Activated CD4-positive, alpha-beta T cell treated with anti-CD3 and anti-CD28 coated beads for 4 hours (primary cell): ENCODE data around the gene STRN3.
A peak's percentile ranks its signal among the peaks of the same experiment; 100 is the strongest.
"Not testable (repeated sequence)": the region's sequence is repeated elsewhere in the genome, so short reads cannot be mapped to it uniquely, and the experiment has no call there.

Experiments used
- DNase-seq, 2 donors: peaks; one replicate each; pipeline ENCODE4 v3.0.0-alpha.2; 2020

The STRN3 gene

GRCh38 chr14:30906752-30907658 lies 119.2 kb downstream of the STRN3 start:
- no peak for DNase-seq

GRCh38 chr14:30903285-30904124 lies 122.7 kb downstream of the STRN3 start:
- no peak for DNase-seq

- not testable (repeated sequence) for DNase-seq
Measured at GRCh38 chr14:30897121-30897520, 129.1 kb downstream of the STRN3 start.

GRCh38 chr14:30896435-30896834 lies 129.7 kb downstream of the STRN3 start:
- DNase-seq: no peak

- DNase-seq: no peak
Measured at GRCh38 chr14:30894923-30895515, 131.2 kb downstream of the STRN3 start.

- no peak for DNase-seq
Measured at GRCh38 chr14:30893819-30894218, 132.4 kb downstream of the STRN3 start.

GRCh38 chr14:30889244-30889594 lies 137.0 kb downstream of the STRN3 start:
- no peak for DNase-seq

GRCh38 chr14:30888480-30889243 lies 137.5 kb downstream of the STRN3 start:
- DNase-seq: no peak

- no peak for DNase-seq
Measured at GRCh38 chr14:30885840-30886740, 140.1 kb downstream of the STRN3 start.

GRCh38 chr14:30884901-30885300 lies 141.3 kb downstream of the STRN3 start:
- no peak for DNase-seq

- no peak for DNase-seq
Measured at GRCh38 chr14:30883508-30884294, 142.5 kb downstream of the STRN3 start.

GRCh38 chr14:30882431-30882830 lies 143.7 kb downstream of the STRN3 start:
- DNase-seq: no peak

- no peak for DNase-seq
Measured at GRCh38 chr14:30876692-30877091, 149.5 kb downstream of the STRN3 start.

- DNase-seq: no peak
Measured at GRCh38 chr14:30875788-30876053, 150.5 kb downstream of the STRN3 start.

- no peak for DNase-seq
Measured at GRCh38 chr14:30874999-30875787, 151.0 kb downstream of the STRN3 start.

- peak in 1 of 2 donors; percentile 5 for DNase-seq
Measured at GRCh38 chr14:30874120-30874998, 151.8 kb downstream of the STRN3 start, which contains the start of gene COCH. COCH (plus strand) TSS chr14:30874559; CDS start chr14:30874939, 380 bp downstream.

- DNase-seq: no peak
Measured at GRCh38 chr14:30873308-30874119, 152.7 kb downstream of the STRN3 start.

- DNase-seq: no peak
Measured at GRCh38 chr14:30872602-30873001, 153.6 kb downstream of the STRN3 start.
